ENCODE results near the gene SLC35F3. TPM values are rescaled to one million over a fixed set of nuclear protein-coding genes. Genes with fewer than 3 reads are reported as not detected.

The SLC35F3 gene
- total RNA-seq, 1 experiment from 2014 or later, result 0.94 TPM

DNA sequence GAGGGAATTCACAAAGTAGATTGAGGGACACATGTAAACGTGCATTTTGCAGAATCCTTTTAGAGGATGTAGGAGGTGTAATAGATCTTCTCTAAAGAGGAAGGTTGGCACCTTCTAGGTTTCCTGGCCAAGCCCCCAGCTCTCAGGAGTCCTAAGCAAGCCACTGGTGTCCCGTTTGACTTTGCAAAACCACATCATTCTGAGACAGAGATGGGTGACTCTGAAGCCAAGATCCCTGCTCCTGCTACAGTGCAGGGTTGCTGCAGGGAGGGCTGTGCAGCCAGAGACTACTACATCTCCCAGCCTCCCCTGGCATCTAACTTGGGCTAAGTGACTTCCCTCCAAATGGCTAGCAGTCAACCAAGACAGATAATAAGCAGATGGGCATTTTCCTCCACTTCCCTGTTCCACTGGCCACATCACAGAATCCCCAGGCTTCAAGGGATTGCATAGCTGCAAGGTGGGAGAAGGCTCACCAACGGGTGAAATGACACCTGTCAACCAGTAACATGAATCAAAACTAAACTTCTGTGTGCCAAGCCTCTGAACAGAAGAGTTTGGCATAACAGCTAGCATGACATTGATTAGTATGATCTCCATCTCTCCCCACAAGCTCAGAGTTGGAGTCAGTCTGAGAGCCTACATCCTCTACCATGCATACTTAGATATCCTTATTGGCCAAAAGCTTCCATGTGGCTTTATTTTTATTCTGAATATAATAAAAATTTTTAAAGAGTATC lies 339.2 kb downstream of the SLC35F3 start (continued):
- TF ChIP-seq, protein P1, sequence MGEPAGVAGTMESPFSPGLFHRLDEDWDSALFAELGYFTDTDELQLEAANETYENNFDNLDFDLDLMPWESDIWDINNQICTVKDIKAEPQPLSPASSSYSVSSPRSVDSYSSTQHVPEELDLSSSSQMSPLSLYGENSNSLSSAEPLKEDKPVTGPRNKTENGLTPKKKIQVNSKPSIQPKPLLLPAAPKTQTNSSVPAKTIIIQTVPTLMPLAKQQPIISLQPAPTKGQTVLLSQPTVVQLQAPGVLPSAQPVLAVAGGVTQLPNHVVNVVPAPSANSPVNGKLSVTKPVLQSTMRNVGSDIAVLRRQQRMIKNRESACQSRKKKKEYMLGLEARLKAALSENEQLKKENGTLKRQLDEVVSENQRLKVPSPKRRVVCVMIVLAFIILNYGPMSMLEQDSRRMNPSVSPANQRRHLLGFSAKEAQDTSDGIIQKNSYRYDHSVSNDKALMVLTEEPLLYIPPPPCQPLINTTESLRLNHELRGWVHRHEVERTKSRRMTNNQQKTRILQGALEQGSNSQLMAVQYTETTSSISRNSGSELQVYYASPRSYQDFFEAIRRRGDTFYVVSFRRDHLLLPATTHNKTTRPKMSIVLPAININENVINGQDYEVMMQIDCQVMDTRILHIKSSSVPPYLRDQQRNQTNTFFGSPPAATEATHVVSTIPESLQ (CRISPR knock-in tag; IDR thresholded peaks at IDR 0.05), result no peak
- TF ChIP-seq, protein P2, sequence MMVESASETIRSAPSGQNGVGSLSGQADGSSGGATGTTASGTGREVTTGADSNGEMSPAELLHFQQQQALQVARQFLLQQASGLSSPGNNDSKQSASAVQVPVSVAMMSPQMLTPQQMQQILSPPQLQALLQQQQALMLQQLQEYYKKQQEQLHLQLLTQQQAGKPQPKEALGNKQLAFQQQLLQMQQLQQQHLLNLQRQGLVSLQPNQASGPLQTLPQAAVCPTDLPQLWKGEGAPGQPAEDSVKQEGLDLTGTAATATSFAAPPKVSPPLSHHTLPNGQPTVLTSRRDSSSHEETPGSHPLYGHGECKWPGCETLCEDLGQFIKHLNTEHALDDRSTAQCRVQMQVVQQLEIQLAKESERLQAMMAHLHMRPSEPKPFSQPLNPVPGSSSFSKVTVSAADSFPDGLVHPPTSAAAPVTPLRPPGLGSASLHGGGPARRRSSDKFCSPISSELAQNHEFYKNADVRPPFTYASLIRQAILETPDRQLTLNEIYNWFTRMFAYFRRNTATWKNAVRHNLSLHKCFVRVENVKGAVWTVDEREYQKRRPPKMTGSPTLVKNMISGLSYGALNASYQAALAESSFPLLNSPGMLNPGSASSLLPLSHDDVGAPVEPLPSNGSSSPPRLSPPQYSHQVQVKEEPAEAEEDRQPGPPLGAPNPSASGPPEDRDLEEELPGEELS (CRISPR knock-in tag; IDR thresholded peaks at IDR 0.05), result no peak
- TF ChIP-seq JAZF1 (CRISPR knock-in tag; IDR thresholded peaks at IDR 0.05) (no peak), FOXP1 (CRISPR knock-in tag; IDR thresholded peaks at IDR 0.05; ENCODE audit: borderline replicate concordance) (no peak)
- TF ChIP-seq, protein P3, sequence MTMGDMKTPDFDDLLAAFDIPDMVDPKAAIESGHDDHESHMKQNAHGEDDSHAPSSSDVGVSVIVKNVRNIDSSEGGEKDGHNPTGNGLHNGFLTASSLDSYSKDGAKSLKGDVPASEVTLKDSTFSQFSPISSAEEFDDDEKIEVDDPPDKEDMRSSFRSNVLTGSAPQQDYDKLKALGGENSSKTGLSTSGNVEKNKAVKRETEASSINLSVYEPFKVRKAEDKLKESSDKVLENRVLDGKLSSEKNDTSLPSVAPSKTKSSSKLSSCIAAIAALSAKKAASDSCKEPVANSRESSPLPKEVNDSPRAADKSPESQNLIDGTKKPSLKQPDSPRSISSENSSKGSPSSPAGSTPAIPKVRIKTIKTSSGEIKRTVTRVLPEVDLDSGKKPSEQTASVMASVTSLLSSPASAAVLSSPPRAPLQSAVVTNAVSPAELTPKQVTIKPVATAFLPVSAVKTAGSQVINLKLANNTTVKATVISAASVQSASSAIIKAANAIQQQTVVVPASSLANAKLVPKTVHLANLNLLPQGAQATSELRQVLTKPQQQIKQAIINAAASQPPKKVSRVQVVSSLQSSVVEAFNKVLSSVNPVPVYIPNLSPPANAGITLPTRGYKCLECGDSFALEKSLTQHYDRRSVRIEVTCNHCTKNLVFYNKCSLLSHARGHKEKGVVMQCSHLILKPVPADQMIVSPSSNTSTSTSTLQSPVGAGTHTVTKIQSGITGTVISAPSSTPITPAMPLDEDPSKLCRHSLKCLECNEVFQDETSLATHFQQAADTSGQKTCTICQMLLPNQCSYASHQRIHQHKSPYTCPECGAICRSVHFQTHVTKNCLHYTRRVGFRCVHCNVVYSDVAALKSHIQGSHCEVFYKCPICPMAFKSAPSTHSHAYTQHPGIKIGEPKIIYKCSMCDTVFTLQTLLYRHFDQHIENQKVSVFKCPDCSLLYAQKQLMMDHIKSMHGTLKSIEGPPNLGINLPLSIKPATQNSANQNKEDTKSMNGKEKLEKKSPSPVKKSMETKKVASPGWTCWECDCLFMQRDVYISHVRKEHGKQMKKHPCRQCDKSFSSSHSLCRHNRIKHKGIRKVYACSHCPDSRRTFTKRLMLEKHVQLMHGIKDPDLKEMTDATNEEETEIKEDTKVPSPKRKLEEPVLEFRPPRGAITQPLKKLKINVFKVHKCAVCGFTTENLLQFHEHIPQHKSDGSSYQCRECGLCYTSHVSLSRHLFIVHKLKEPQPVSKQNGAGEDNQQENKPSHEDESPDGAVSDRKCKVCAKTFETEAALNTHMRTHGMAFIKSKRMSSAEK (CRISPR knock-in tag; IDR thresholded peaks at IDR 0.05; ENCODE audit: borderline replicate concordance), result no peak
- TF ChIP-seq, protein P4, sequence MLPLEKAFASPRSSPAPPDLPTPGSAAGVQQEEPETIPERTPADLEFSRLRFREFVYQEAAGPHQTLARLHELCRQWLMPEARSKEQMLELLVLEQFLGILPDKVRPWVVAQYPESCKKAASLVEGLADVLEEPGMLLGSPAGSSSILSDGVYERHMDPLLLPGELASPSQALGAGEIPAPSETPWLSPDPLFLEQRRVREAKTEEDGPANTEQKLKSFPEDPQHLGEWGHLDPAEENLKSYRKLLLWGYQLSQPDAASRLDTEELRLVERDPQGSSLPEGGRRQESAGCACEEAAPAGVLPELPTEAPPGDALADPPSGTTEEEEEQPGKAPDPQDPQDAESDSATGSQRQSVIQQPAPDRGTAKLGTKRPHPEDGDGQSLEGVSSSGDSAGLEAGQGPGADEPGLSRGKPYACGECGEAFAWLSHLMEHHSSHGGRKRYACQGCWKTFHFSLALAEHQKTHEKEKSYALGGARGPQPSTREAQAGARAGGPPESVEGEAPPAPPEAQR (CRISPR knock-in tag; IDR thresholded peaks at IDR 0.05), result no peak

DNA sequence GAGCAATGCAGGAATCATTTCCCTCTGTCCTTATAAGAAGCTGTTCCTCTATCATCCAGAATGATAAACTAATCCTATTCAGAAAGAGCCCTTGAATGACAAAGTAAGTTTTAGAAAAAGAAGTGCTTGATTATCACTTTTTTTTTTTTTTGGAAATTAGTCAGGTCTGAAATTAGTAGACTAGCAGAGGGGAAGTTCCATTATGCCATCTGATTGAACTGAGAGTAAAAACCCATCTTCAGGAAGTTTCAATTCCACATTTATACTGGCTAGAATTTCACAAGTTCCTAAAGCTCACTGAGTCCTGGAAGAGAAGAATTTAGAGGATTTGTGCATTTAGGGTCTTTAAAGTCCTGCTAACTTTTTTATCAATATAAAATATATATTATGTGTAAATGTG lies 340.0 kb downstream of the SLC35F3 start:
- Mint-ChIP-seq H3K4me1 (peaks cover 4% of the 10 kb centered on the region; the same call in 1 of the 2 replicates), H3K4me3 (no peak overlapping the region), H3K27ac (no peak overlapping the region), H3K9me3 (peaks cover 26% of the 10 kb centered on the region), H3K27me3 (ENCODE audit: low read depth) (no peaks in the 10 kb centered on the region; the same call in 1 of the 2 replicates), H3K36me3 (peaks cover 13% of the 10 kb centered on the region)
- no peak for DNase-seq (ENCODE audit: low spot score)
- POLR2A ChIA-PET, result no interaction called here
- no peak for ATAC-seq
- CTCF ChIA-PET, result interaction anchor here (1.0 to 1.4 kb wide), 2 partner anchors 13 to 66 kb away, joined by 3 to 5 read pairs; no protein-coding TSS in a partner anchor
- TF ChIP-seq ATF1 (CRISPR knock-in tag; IDR thresholded peaks at IDR 0.05) (no peak), NFE2L1 (CRISPR knock-in tag; IDR thresholded peaks at IDR 0.05) (no peak), ZNF416 (CRISPR knock-in tag; IDR thresholded peaks at IDR 0.05) (no peak), CBFB (CRISPR knock-in tag; IDR thresholded peaks at IDR 0.05; ENCODE audit: low read depth) (no peak), NR3C1 (CRISPR knock-in tag; conservative IDR thresholded peaks at IDR 0.05; ENCODE audit: low read depth) (no peak), NR1H2 (CRISPR knock-in tag; IDR thresholded peaks at IDR 0.05) (no peak), ZNF138 (CRISPR knock-in tag; conservative IDR thresholded peaks at IDR 0.05) (no peak)
- TF ChIP-seq, protein P2 (CRISPR knock-in tag; IDR thresholded peaks at IDR 0.05), result no peak
- TF ChIP-seq, protein P5, sequence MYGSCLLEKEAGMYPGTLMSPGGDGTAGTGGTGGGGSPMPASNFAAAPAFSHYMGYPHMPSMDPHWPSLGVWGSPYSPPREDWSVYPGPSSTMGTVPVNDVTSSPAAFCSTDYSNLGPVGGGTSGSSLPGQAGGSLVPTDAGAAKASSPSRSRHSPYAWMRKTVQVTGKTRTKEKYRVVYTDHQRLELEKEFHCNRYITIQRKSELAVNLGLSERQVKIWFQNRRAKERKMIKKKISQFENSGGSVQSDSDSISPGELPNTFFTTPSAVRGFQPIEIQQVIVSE (CRISPR knock-in tag; IDR thresholded peaks at IDR 0.05; ENCODE audit: borderline replicate concordance), result no peak
- TF ChIP-seq, protein P6, sequence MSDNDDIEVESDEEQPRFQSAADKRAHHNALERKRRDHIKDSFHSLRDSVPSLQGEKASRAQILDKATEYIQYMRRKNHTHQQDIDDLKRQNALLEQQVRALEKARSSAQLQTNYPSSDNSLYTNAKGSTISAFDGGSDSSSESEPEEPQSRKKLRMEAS (CRISPR knock-in tag; IDR thresholded peaks at IDR 0.05), result no peak
- TF ChIP-seq, protein P4 (CRISPR knock-in tag; IDR thresholded peaks at IDR 0.05), result no peak
- TF ChIP-seq, protein P7, sequence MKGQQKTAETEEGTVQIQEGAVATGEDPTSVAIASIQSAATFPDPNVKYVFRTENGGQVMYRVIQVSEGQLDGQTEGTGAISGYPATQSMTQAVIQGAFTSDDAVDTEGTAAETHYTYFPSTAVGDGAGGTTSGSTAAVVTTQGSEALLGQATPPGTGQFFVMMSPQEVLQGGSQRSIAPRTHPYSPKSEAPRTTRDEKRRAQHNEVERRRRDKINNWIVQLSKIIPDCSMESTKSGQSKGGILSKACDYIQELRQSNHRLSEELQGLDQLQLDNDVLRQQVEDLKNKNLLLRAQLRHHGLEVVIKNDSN (CRISPR knock-in tag; IDR thresholded peaks at IDR 0.05), result no peak
